Right lobe of liver (tissue), 6 donors: ENCODE results near the gene TMC8. TPM values are rescaled to one million over a fixed set of nuclear protein-coding genes. Genes with fewer than 3 reads are reported as not detected.

Experiments
- ATAC-seq, 4 donors: fragments of 200-7000 bp; cut with Tn5 transposase; one replicate each; pipeline ENCODE4 v1.9.1; 2020; ENCODE audit warnings: mild to moderate bottlenecking in 4 of 4, moderate library complexity in 4 of 4
- DNase-seq, 3 donors: peaks; one replicate each; pipeline ENCODE4 v3.0.0-alpha.2; 2020
- H3K27ac ChIP-seq, 3 donors: fragments of 200-600 bp; one replicate each; pipeline ENCODE4 v1.8.0; 2022
- H3K27me3 ChIP-seq, 2 donors: fragments of 200-600 bp; one replicate each; pipeline ENCODE4 v1.8.0; 2022
- H3K36me3 ChIP-seq, 4 donors: fragments of 200-600 bp; sonication (generic) in 1 of 4; one replicate each; pipeline versions ENCODE4 v1.5.1 to v1.8.0; 2017 to 2022; ENCODE audit warnings: control low read depth in 1 of 4
- H3K4me1 ChIP-seq, 4 donors: fragments of 200-600 bp; sonication (generic) in 1 of 4; one replicate each; pipeline versions ENCODE4 v1.5.1 to v1.8.0; 2017 to 2022; ENCODE audit warnings: control low read depth in 1 of 4
- H3K4me3 ChIP-seq, 3 donors: fragments of 200-600 bp; one replicate each; pipeline ENCODE4 v1.8.0; 2022
- H3K9me3 ChIP-seq, 4 donors: fragments of 200-600 bp; sonication (generic) in 1 of 4; one replicate each; pipeline versions ENCODE4 v1.5.1 to v1.8.0; 2017 to 2022; ENCODE audit warnings: control low read depth in 1 of 4
- CTCF ChIP-seq, 4 donors: fragments of 200-600 bp in 3 of 4; fragments of 450-650 bp in 1 of 4; IDR thresholded peaks; one replicate each; pipeline versions ENCODE4 v1.5.1 to v1.8.0; 2016 to 2022; ENCODE audit warnings: antibody characterized with exemption in 4 of 4, mild to moderate bottlenecking in 2 of 4
- POLR2A ChIP-seq: fragments of 450-650 bp; IDR thresholded peaks from one replicate; pipeline ENCODE4 v1.6.1; 2017; ENCODE audit warnings: antibody characterized with exemption, mild to moderate bottlenecking
- WGBS: methylation state at CpG from one replicate; pipeline ENCODE4 v1.1.6; 2018; ENCODE audit warnings: low coverage, low lambda C conversion rate; ENCODE audit not compliant: insufficient coverage; ENCODE audit errors: missing lambda C conversion rate; 5-methylcytosine and 5-hydroxymethylcytosine counted together
- intact Hi-C, 2 donors: fragments of 100-400 bp; cut with DNase I; formaldehyde crosslinking; loops; one replicate each; pipeline versions ENCODE4 v1.11.2 to v1.14.1; 2022
- total RNA-seq, 6 experiments: library from RNA; depleted of rRNA in 2 of 6; stranded (reverse); fragments of >200 nt in 2 of 6; fragmentation: NEBNext Ultra II Directional in 3 of 6; extraction: Animal tissue kit (Norgen Biotek cat#: 25700) in 3 of 6; gene quantifications; one replicate each; pipeline versions ENCODE4 v1.1.0 to v1.2.4, GENCODE V29; 2016 to 2023
- donor health status: DM: no; HTN: yes; CAD: no.
- donor health status: DM: no; HTN: no; CAD: no.
- donor health status: DM: no; HTN: no; CAD: no.
- donor health status: DM: no; HTN: yes; CAD: no.
- donor health status: DM: no; HTN: yes; CAD: no.

Gene TMC8
- total RNA-seq, 6 experiments from 2014 or later = 2.4 to 7.2 (median 4.8) TPM

GRCh38 chr17:78143214-78144146 is 12.9 kb downstream of the TMC8 start:
- Histone ChIP-seq H3K27me3 (no peaks in the 10 kb centered on the region), H3K27ac (peak overlapping the region in 2 of 3 donors; percentile 53 to 65), H3K36me3 (no peaks in the 10 kb centered on the region), H3K4me3 (no peak overlapping the region), H3K9me3 (no peaks in the 10 kb centered on the region), H3K4me1 (peaks cover 0 to 28% (median 4%) of the 10 kb centered on the region in 4 donors)
- ATAC-seq (no peak), DNase-seq (peak in 1 of 3 donors; percentile 45)
- intact Hi-C loops = no loop called here
- WGBS = 90% methylated on average over 10 of the region's 21 CpGs
- no peak for TF ChIP-seq CTCF (IDR thresholded peaks at IDR 0.05)

DNA sequence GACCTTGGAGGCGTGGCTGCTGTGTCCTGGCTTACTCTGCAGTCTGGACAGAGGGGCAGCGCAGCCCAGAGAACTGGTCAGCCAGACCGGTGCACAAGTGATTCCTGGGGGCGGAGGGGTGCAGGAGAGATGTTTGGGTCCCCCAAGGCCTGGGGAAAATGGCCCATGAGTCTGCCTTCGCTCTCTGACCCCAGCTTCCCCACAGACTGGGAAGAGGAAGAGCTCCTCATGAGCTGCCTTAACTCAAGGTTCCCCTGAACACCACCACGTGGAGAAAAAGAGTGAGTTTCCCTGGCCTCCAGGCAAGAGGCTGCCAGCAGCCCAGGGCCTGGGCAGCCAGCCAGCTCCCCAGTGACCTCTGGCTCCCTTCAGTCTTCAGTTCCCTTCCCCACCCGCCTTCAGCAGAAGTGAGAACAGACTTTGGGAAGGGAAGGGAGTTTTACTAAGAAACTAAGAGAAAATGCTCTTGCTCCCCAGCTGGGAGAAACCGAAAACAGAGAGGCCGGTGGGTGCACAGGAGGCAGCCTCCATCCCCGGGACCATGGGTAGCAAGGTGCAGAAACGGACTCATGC is 13.7 kb downstream of the TMC8 start:
- 32% methylated on average over 8 of the region's 11 CpGs for WGBS
- intact Hi-C loops = no loop called here
- H3K4me3 ChIP-seq = no peak overlapping the region
- TF ChIP-seq CTCF (IDR thresholded peaks at IDR 0.05) (peak in 2 of 4 donors; percentile 6 to 7), POLR2A (no peak)
- peak overlapping the region in 2 of 3 donors; percentile 53 to 65 for H3K27ac ChIP-seq
- ATAC-seq (peak; percentile 58 to 77 (median 64)), DNase-seq (peak; percentile 85 to 87 (median 85))
- H3K27me3 ChIP-seq = no peaks in the 10 kb centered on the region
- peaks cover 0 to 28% (median 4%) of the 10 kb centered on the region in 4 donors for H3K4me1 ChIP-seq
- no peaks in the 10 kb centered on the region for H3K36me3 ChIP-seq
- no peaks in the 10 kb centered on the region for H3K9me3 ChIP-seq

DNA sequence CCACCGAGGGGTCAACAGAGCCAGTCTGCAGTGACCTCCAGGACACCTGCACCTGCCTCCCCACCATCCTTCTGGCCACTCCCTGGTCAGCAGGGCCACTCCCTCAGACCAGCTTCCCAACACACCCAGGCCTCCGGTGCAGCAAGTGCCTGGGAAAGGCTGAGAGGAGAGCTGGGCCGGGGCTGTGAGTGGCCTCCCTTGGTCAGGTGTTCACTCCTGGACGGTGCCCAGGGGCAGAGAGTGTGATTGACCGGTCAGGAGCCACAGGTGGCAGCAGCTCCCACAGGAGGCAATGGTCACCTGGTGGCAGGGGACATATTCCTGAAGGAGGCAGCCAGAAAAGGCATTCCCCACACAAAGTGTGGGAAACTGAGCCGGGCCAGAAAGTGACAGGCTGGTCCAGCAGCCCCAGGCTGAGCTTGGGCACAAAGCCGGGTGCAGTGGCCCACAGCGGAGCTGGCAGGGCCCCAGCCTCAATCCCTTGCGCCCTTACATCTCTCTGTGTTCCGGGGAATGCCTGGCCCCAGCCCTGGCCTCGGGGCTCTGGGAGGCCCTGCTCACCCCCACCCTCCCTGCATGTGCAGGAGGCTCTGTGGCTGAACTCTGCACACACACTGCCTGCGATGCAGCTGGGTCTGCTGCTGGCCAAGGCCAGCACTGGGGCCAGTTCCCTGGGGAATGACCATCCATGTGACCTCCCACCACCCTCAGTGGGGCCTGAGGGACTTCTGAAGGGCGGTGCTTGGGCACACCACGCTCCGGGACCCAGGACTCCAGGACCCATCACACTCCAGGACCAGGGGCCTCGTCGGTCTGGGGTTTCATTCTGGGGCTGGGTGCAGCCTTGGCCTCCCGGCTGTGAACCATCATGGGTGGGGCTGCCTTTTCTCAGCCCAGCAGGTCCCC is 14.4 kb downstream of the TMC8 start:
- ATAC-seq (peak; percentile 7 to 43 (median 21)), DNase-seq (peak in 2 of 3 donors; percentile 75 to 77)
- no peaks in the 10 kb centered on the region for H3K36me3 ChIP-seq
- intact Hi-C loops = no loop called here
- H3K4me1 ChIP-seq = peaks cover 0 to 28% (median 4%) of the 10 kb centered on the region in 4 donors
- H3K4me3 ChIP-seq = no peak overlapping the region
- no peaks in the 10 kb centered on the region for H3K9me3 ChIP-seq
- peak in 1 of 4 donors; percentile 20 for TF ChIP-seq CTCF (IDR thresholded peaks at IDR 0.05)
- TF ChIP-seq POLR2A = no peak
- peak overlapping the region in 2 of 3 donors; percentile 32 to 33 for H3K27ac ChIP-seq
- 27% methylated on average over 2 of the region's 18 CpGs for WGBS
- H3K27me3 ChIP-seq = no peaks in the 10 kb centered on the region

DNA sequence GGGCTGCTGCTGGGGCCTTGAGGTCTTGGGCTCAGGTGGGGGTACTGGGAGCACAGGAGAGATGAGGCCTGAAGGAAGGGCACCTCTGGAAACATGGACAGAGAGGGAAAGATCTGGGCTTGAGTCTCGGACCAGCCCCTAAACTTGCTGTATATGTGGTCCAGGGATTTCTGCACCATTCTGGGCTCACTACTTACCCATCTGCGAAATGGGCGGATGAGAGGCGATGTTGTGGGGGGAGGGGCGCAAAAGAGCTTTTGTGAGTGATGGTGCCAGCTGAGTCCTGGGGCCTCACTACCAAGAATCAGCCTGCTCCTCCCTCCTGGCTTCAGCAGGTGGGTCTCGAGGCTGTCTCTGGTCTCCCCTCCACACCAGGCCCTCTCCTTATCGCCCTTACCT is 15.9 kb downstream of the TMC8 start:
- Histone ChIP-seq H3K4me3 (no peak overlapping the region), H3K36me3 (no peaks in the 10 kb centered on the region), H3K27me3 (no peaks in the 10 kb centered on the region), H3K4me1 (peaks cover 0 to 27% (median 4%) of the 10 kb centered on the region in 4 donors), H3K9me3 (no peaks in the 10 kb centered on the region), H3K27ac (no peak overlapping the region)
- intact Hi-C loops = no loop called here
- WGBS = 67% methylated on average over 1 of the region's 7 CpGs
- TF ChIP-seq POLR2A = no peak
- TF ChIP-seq CTCF (IDR thresholded peaks at IDR 0.05) = no peak
- no peak for DNase-seq
- no peak for ATAC-seq
